ENCODE results near the gene ABHD10.
A peak's percentile ranks its signal among the peaks of the same experiment; 100 is the strongest.

Gene ABHD10

DNA sequence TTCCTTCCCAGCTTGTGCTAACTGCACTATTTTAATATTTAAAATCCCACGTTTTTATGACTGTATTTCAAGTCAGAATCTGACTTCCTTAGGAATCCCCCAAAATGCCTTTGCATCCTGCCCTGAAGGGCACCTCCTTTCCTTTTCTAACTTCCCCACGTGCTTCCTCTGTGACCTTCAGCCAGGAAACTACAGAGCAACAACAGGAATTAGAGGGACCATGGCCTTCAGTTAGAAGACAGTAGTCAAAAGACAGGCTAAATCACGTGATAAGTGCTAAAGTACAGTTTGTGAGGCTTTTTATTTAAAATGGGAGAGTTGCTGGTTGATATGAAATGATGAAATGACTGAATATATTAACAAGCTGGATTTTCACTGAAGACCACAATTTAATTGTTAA is 11.8 kb upstream of the ABHD10 start:
- DNase-seq = no peak

DNA sequence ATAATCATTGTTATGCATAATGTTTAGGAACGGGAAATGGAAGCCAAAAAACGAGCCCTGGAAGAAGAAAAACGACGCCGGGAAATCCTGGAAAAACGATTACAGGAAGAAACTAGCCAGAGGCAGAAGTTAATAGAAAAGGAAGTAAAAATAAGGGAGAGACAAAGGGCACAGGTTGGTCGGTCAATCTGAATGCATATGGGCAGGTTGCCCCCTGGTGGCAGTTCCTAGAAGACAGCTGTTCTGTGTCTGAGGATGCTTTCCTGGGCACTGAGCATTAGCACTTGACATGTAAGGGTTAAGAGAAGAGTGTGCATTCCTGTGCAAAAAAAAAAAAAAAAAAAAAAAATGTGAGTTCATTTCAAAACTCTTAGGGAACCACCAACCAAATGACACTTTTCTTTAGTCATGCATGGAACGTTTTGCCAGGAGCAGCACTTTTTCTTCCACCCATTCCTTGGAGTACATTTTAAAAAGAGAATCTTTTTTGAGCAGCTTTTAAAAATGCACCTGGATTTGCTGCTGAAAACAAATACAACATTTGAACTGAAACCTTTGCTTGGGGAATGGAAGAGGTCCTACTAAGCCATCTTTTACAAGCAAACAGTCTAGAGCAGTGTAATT is 11.1 kb upstream of the ABHD10 start:
- peak; percentile 50 to 77 (median 68) for DNase-seq

DNA sequence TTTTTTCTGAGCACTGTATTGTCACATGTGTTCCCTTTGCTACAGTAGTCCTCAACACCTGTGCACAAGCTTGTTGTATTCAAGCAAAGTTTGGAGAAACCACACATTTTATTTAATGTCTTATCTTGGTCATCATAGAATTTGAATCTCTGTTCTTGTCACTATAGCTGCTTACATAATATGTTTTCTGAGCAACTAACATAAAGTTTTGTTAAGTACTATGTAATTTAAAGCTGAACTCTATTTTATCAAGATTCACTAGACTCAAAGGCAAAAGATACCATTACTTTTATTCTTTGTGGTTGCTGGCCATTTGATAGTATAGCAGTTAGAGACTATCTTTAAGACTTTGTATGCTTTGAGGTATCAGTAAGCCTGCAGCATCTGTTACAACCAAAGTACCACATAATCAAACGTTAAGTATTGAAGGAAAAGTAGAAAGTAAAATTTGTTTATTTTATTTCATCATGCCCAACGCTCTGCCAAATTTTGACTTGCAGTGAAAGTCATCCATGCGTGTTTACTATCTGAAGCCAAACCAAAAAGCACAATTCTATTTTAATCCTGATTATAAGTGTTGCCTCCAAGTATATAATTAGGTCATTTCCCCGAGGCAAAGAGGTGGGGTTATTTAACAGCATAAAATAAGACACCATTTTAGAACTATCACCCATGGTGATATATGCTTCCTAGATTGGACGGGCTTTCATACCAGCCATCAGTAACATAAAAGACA is 10.3 kb upstream of the ABHD10 start:
- no peak for DNase-seq

DNA sequence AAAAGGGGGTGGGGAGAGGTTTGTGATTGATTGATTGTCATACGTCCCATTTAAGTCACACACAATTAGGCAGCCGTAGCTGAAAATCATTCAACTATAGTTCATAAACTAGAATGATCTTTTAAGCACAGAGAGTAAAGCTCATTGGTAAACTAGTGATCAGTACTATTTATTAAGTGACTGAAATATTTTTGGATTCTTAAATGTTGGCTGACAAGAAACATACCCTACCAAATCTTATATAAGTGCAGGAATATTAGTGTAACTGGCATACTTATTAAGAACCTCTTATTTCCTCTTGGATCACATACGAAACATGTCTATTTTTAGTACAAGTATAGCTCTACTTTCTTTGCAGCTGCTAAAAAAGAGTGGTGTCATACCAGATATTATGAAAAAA is 8.4 kb upstream of the ABHD10 start:
- DNase-seq = no peak

DNA sequence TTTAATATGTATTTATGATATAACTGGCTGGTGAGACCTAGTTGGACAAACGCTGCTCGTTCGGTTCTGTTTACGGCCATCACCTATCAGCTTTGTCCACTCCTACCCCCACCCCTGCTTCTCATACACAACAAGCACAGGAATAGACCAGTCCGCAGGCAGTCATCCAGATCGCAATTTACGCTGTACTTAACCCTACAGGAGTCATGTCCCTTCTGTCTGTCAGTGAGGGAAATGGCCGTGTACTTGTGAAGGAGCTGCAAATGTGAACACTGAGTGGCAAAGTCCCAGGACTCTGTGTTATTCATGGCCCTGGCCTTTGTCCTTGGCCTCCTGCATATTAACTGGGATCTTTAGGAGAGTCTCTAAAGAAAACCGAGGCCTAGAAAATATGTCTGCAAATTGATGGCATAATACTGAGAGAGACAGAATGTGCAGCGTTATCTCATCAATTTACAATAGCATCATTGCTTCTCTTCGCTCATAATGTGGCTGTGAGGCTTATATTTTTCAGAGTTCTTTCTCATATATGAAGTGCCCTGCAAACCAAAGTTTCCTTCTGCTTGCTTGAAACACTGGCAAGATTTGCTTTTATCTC is 7.2 kb upstream of the ABHD10 start:
- DNase-seq = no peak

DNA sequence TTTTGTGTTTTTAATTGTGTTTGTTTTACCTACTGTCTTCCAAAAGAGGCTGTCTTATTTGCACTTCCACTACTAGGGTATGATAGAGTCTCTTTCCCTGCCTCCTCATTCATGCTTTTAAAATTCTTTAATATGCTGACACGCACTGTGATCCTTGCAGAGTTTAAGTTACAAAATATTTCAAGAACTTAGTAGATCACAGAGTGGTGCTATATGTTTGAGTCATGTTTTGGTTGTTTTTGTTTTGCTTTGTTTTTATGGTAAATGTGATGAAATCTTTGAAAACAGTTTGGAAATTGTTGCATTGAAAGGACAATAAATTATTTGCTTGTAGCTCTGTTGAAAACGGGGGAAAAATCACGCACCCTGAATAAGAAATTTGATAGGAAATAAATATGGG is 5.9 kb upstream of the ABHD10 start:
- no peak for DNase-seq

DNA sequence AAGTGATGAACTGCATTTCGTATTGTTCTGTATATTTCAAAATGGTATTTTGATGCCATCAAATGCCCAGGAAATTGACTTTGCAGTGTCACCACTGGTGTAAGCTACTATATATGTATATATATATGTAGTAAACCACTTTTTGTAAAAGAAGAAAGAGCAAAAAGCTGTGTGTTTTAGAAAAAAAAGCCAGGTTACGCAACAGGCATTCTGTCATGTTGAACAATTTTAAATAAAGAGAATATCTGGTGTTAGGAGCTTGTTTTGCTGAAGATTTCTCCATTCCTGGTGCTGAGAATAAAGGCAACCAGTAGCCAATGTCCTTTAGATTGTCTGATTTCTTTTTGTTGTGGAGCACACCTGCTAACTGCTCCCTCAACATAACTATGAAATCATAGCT is 3.7 kb upstream of the ABHD10 start:
- no peak for DNase-seq

DNA sequence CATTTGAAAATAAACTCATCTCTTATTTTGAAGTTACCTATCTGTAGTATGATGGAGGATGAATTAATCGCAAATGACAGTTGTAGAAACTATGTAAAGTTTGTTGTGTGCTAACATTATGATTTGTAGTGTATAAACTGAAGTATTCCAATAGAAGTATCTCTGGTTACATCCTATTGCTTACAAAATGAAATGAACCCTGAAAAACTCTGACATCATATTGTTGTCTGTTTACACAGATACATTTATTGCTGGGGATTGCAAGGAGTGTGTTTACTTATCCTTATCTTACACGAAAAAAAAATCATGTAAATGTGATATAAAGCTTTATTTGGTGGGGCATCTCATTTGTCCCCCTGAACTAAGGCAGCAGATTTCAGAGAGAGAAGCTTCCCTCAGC is 2.6 kb upstream of the ABHD10 start:
- DNase-seq = no peak

DNA sequence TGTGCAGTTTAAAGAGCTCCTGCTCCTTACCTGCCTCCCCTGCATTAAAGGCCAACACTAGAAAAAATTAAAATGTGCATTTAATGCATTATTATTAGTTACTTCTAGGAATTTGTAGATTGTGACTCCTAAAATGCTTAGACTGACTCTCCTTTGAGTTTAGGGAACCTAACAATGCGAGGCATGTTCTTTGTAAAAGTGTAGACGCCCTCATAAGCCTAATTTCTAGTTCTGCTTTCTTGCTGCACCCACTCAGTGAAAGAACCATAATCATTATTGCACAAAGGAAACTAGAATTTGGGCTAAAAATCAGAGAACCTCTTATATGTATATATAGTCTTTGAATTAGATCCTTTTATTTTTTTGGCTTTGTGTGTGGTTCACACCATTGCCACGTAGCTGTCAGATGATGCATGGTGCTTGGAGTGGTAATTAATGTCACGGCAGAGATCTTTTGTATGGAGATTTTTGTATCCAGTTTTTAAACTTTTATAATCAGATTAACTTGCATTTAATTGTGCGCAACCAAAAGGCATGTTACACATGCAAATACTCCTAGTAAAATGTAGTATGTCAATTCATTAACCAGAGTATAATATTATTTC is 710 bp downstream of the ABHD10 start:
- DNase-seq = peak in 1 of 5 donors; percentile 25

DNA sequence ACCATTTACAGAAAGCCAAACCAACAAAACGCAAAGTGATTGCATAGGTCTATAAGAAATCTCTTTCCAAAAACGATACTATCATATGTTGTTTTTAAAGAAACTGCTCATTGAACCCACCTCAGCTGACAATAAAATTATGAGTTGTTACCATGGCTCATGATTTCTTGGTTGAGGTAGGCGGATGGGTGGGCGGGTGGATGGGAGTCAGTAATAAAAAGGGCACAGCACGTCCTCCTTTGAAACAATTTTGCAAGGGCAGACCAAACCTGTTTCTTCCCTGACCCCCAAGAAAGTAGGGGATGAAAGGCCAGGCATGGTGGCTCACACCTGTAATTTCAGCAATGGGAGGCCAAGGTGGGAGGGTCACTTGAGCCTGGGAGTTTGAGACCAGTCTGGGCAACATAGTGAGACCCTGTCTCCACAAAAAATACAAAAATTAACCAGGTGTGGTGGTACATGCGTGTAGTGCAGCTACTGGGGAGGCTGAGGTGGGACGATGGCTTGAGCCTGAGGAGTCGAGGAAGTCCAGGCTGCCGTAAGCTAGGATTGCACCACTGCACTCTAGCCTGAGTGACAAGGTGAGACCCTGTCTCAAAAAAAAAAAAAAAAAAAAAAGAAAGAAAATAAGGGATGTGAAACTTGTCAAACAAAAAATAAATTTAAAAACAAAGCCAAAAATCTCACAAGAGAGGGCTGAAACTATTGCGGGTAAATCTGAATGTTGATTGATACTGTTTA is 2.1 kb downstream of the ABHD10 start:
- no peak for DNase-seq

DNA sequence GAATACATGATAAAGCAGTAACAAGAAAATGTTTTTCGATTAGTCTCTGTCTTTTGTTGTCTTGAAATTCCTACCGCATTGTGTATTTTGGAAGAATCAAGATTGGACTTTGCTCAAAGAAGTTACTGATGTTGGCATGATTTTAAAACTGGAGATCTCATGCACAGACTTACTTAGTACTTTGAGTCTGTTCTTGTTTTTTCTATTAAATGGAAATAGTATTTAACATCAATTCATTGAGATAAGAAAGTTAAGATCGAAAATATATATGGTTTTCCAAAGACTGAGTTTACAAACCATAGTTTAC is 2.6 kb downstream of the ABHD10 start:
- no peak for DNase-seq

DNA sequence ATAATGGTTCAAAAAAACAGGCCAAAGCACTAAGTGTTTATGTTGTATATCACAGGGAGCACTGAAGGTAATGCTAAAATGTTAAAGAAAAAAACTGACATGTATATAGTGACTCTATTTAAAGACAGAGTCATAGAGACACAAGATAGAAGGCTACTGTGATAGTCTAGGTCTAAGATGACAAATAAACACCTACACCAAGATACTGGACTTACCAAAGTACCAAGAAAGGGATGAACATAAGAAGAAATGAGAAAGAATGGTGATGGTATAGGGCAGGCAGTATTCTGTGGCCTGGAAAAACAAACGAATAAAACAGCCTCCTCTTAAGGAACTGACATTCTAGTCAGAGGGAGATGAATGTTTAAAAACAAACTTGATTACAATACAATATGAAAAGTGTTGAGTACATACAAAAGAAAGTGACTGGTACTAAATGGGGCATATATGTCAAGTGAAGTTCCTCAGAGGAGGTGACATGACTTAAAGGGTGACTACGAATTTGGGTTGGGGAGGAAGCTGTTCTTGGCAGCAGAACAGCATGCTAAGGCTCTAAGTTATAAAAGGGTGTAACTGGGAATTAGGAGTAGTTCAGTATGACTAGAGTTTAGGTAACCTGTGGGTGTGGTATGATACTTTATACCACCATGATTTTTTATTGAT is 5.9 kb downstream of the ABHD10 start:
- DNase-seq = no peak

DNA sequence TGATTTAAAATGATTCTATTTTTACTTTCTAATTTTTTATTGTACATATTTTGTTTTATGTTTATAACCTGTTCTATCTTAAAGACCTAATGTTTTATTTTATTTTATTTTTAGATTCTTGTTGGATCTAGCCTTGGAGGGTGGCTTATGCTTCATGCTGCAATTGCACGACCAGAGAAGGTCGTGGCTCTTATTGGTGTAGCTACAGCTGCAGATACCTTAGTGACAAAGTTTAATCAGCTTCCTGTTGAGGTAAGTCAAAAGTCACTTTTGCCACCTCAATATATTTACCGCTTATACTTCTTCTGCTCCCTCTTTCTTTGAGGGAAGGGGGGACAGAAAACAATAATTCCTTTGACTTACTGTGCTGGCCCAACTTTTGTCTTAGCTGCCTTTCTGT is 8.0 kb downstream of the ABHD10 start:
- no peak for DNase-seq

DNA sequence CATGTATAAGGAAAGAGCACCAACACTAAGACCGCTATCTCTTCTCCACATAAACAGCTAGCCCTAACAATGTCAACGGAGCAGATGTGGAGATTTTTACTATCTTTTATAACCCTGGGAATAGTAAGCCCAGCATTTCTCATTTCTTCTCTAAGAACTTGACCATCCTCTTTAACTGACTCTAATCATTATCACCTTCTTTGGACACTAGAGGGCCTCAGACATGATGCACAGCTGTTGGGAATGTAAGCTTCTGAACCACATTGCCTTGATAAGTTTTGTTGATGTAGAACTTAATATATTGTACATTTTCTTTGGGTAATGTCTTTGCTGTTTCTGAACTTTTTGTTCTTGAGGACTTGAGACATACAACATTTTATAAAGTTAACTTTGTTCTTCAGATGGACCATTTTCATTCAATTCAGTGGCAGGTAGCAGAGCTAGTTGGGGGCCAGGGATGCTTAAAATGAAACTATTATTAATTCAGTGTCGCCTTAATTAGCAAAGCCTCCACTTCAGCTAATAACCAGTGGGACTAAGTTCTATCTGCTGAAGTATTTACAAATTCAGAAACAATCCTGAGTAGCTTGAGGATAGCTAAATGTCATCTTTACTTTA is 10.3 kb downstream of the ABHD10 start:
- DNase-seq = peak in 1 of 5 donors; percentile 39

DNA sequence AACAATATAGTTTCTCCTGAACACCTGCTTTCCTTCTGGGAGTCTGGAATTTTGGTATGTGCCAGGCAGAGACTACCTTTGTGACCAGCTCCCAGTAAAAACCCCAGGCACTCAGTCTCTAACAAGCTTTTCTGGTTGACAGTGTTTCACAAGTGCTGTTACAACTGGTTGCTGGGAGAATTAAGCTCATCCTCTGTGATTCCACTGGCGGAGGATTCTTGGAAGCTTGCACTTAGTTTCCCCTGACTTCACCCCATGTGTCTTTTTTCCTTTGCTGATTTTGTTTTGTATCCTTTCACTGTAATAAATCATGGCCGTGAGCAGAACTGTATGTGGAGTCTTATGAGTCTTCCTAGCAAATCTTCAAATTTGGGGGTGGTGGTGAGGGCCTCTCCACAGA is 14.2 kb downstream of the ABHD10 start:
- DNase-seq = no peak

DNA sequence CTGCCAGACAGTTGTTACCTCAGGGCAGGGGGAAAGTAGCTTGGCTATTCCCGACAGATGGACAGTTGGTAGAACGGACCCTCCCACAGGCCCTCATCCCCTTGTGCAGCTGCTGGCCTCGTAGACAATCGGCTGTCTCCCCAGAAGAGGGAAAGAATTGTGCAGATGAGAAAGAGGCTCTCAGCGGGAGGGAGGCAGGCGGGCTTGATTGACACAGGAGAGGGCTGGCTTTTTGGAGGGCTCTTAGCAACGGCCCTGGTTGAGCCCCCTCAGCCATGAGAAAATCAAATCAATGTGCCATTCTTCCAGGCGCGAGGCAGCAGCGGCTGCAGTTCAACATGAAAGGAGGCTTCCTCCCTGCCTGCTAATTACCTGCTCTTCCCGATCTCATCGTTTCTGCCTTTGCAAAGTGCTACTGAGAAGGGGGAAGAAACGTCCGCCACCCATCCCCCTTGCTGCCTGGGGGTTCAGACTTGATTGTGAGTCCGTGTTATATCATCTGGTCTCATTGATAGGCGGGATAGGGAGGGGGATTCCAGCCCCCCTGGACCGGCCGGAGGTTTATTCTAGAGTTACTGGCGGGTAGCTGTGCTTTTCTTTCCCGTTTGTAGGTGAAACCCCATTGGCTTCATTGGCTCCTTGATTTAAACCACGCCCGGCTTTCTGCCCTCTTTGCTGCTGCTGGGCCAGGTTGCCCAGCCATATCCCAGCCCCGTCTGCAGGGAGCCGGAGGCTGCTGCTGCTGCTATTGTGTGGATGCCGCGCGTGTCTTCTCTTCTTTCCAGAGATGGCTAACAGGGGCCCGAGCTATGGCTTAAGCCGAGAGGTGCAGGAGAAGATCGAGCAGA is 20.0 kb downstream of the ABHD10 start, which contains the start of gene TAGLN3:
Gene TAGLN3 (plus strand): TSS at position 287 of the 848 bp plus-strand sequence. CDS start 501 bp downstream, at position 788.
- DNase-seq = no peak

DNA sequence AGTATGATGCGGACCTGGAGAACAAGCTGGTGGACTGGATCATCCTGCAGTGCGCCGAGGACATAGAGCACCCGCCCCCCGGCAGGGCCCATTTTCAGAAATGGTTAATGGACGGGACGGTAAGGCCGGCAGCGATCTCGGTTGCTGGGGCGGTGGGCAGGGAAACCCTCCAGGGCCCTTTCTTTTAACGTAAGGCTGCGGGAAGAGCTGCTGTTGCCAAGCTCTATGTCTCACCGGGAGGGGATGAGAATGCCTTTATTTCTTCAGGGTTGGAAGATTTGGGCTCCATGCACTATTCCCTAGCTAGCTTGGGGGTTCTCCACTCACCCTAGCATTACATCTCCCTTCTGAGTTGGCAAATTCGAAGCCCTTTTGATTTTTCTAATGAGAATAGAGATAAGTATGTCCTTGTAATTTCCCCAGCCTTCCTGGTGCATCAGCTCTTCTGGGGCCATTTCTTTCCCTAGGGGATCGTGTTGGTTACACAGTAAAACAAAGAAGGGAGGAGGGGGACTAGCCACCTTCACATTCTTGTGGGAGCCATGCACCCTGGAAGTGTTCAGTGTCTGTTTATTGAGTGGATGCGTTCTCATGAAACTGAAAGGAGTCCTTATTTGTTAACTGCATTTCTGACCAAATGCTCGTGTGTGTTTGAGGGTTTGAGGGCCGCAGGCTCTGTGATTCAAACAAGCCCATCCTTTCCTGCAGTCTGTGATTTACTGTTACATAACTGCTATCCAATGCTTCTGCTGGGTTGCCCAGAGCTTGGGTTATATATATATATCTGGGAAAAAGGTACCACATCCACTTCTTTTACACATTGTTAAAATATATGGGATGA is 20.9 kb downstream of the ABHD10 start:
- DNase-seq = no peak

DNA sequence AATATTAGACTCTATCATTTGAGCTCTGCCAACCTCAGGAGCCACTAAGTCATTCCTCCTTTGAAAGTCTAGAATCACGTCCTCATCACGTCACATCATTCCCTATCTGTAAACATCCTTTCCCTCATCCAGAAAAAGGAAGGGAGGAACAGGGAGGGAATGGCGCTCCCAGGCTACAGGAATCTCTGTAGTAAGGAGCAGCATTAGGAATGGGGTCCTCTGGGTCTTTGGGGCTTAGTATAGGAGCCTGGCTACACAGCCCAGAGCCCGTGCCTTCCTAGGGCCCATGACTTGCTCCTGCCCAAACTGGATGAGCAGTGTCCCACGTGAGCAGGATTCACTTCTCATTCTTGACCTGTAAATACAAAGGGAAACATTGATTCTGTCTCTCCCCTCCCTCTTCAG is 21.5 kb downstream of the ABHD10 start:
- no peak for DNase-seq

DNA sequence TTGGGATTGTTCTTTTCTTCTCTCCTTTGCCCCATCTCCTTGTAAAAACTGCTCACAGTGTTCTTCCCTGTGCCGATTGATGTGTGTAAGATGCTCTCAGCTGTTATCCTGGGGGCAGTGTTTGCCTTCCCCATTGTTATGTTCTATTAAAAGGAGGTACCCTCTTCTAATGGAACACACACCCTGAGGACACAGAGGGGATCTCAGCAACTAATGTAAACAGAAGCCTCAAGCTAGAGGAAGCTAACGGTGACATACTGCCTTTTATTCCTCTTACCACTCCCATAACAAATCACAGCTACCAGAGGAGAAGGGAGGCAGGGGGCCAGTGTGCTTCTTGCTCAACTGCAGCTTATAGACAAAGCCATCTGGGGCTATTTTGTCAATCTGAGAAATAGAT is 22.1 kb downstream of the ABHD10 start:
- no peak for DNase-seq

DNA sequence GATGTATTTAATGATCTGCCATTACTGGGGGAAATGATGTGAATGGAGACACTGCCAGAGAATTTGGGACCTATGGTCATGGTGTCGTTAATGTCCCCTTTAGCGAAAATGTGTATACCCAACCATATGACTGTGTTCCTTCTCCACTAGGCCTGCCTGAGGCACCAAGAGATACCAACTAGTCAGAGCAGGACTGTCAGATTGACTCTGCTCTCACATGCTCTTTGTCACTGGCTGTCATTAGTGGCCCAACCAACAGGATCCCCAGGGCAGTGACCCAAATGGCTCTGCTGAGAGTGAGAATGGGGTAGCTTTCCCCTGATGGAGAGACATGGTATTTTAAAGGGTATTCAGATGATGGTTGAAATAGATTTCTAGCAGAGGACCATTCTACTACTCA is 22.7 kb downstream of the ABHD10 start:
- no peak for DNase-seq
